HepG2 (cell line): ENCODE measurements around the gene P4HB. TPM values are rescaled to one million over a fixed set of nuclear protein-coding genes. Genes with fewer than 3 reads are reported as not detected.
A peak's percentile ranks its signal among the peaks of the same experiment; 100 is the strongest.

Experiments
- ATF4 ChIP-seq, 2 experiments: fragments of 450-650 bp in 1 of 2; sonication (generic) in 1 of 2; formaldehyde crosslinking; IDR thresholded peaks; 2 replicates each; pipeline versions ENCODE4 v1.5.0 to v1.8.0; 2020 to 2022; ENCODE audit warnings: mild to moderate bottlenecking in 1 of 2, missing genetic modification reagents in 1 of 2
- CEBPG ChIP-seq: IDR thresholded peaks from 2 replicates; pipeline ENCODE4 v1.6.1; 2016
- CREB1 ChIP-seq, 2 experiments: fragments of 450-650 bp in 1 of 2; IDR thresholded peaks; 2 replicates each; pipeline ENCODE4 v1.6.1; 2016 to 2017; ENCODE audit warnings: control low read depth in 1 of 2, mild to moderate bottlenecking in 1 of 2, missing compliant biosample characterization in 1 of 2, missing genetic modification characterization in 1 of 2
- FOSL2 ChIP-seq: sonication (generic); formaldehyde crosslinking; IDR thresholded peaks from 2 replicates; pipeline ENCODE4 v1.4.0; 2020; ENCODE audit warnings: missing genetic modification reagents
- GRHL1 ChIP-seq: sonication (generic); formaldehyde crosslinking; conservative IDR thresholded peaks from 2 replicates; pipeline ENCODE4 v1.8.0; 2022; ENCODE audit warnings: missing genetic modification reagents
- HNRNPH1 ChIP-seq: fragments of 200-400 bp; formaldehyde crosslinking; optimal IDR thresholded peaks from 2 replicates; pipeline ENCODE3; 2017; ENCODE audit warnings: mild to moderate bottlenecking, low read depth, low read length
- KDM2A ChIP-seq: sonication (generic); formaldehyde crosslinking; IDR thresholded peaks from 2 replicates; pipeline ENCODE4 v1.4.0; 2020; ENCODE audit warnings: low read depth, missing genetic modification reagents, borderline replicate concordance
- MATR3 ChIP-seq: sonication (generic); formaldehyde crosslinking; IDR thresholded peaks from 2 replicates; pipeline ENCODE4 v1.4.0; 2020; ENCODE audit warnings: missing genetic modification reagents
- NCOR1 ChIP-seq: fragments of 200-600 bp; sonication (generic); IDR thresholded peaks from 2 replicates; pipeline ENCODE4 v1.7.0; 2017; ENCODE audit warnings: antibody characterized with exemption, low read length, borderline replicate concordance
- PRDM15 ChIP-seq: sonication (generic); formaldehyde crosslinking; IDR thresholded peaks from 2 replicates; pipeline ENCODE4 v1.4.0; 2020; ENCODE audit warnings: missing genetic modification reagents
- SMC3 ChIP-seq: IDR thresholded peaks from 2 replicates; pipeline ENCODE4 v1.6.1; 2011; ENCODE audit warnings: low read length, improper control_type of control experiment
- SP1 ChIP-seq, 2 experiments: fragments of 450-650 bp in 1 of 2; sonication (generic) in 1 of 2; formaldehyde crosslinking in 1 of 2; IDR thresholded peaks; 2 replicates each; pipeline versions ENCODE4 v1.4.0 to v1.6.1; 2016 to 2020; ENCODE audit warnings: missing genetic modification reagents in 1 of 2
- TCF7 ChIP-seq: sonication (generic); IDR thresholded peaks from 2 replicates; pipeline ENCODE4 v1.6.1; 2016; ENCODE audit warnings: antibody characterized with exemption, low read depth
- ZNF18 ChIP-seq: sonication (generic); formaldehyde crosslinking; IDR thresholded peaks from 2 replicates; pipeline ENCODE4 v1.8.0; 2022; ENCODE audit warnings: mild to moderate bottlenecking, missing genetic modification reagents; ENCODE audit not compliant: insufficient replicate concordance
- ZNF530 ChIP-seq: sonication (generic); formaldehyde crosslinking; IDR thresholded peaks from 2 replicates; pipeline ENCODE4 v1.5.0; 2020; ENCODE audit warnings: low read depth, mild to moderate bottlenecking, missing genetic modification reagents
- ZNF766 ChIP-seq: sonication (generic); formaldehyde crosslinking; IDR thresholded peaks from 2 replicates; pipeline ENCODE4 v1.5.0; 2020; ENCODE audit warnings: missing genetic modification reagents, borderline replicate concordance
- ZNF775 ChIP-seq: sonication (generic); formaldehyde crosslinking; IDR thresholded peaks from 2 replicates; pipeline ENCODE4 v1.4.0; 2020; ENCODE audit warnings: missing genetic modification reagents, mild to moderate bottlenecking, moderate library complexity, borderline replicate concordance
- ZUFSP ChIP-seq: sonication (generic); formaldehyde crosslinking; IDR thresholded peaks from 2 replicates; pipeline ENCODE4 v1.9.0; 2021; ENCODE audit warnings: missing genetic modification reagents, mild to moderate bottlenecking, borderline replicate concordance
- polyA plus RNA-seq, 8 experiments: library from polyadenylated mRNA; depleted of rRNA in 3 of 8; stranded (reverse) in 7 of 8; unstranded in 1 of 8; fragments of >200 nt; fragmentation: Illumina TruSeq in 4 of 8; extraction: Trizol in 4 of 8; gene quantifications; 2 replicates each; pipeline versions ENCODE4 v1.2.1 to v1.2.3, GENCODE V29; 2011 to 2016; ENCODE audit warnings: low read depth in 4 of 8, missing spikeins in 1 of 8, mixed read lengths in 1 of 8; ENCODE audit not compliant: insufficient read depth in 1 of 8
- total RNA-seq, 5 experiments: library from RNA; depleted of rRNA; stranded (reverse); fragments of >200 nt; fragmentation: Illumina TruSeq; extraction: Trizol; gene quantifications; 2 replicates each; pipeline ENCODE4 v1.2.3, GENCODE V29; 2016; ENCODE audit warnings: low read depth in 1 of 5

Gene P4HB
- total and polyA plus RNA-seq, 2 of the 13 experiments (the other 11 are each of a cell fraction or from before 2014, with no cell fraction given): 185 to 782 TPM

GRCh38 chr17:81870131-81870980, 10.0 kb upstream of the P4HB start (continued):
- no peak for TF ChIP-seq ATF4 (CRISPR knock-in tag; IDR thresholded peaks at IDR 0.05)
- TF ChIP-seq ZNF766 (CRISPR knock-in tag): 0 out of 2 replicates have a peak, but pooled peaks have one; percentile 55
- no peak for TF ChIP-seq TCF7
- no peak for TF ChIP-seq HNRNPH1
- no peak for TF ChIP-seq GRHL1 (CRISPR knock-in tag)
- no peak for TF ChIP-seq SP1 (IDR thresholded peaks at IDR 0.05)
- no peak for TF ChIP-seq SP1 (CRISPR knock-in tag; IDR thresholded peaks at IDR 0.05)
- no peak for TF ChIP-seq ZNF18 (CRISPR knock-in tag)
- no peak for TF ChIP-seq ZNF530 (CRISPR knock-in tag)
- TF ChIP-seq MATR3: no peak
- no peak for TF ChIP-seq PRDM15 (CRISPR knock-in tag)
- no peak for TF ChIP-seq ZNF775
- TF ChIP-seq CREB1 (IDR thresholded peaks at IDR 0.05): no peak
- TF ChIP-seq CREB1 (CRISPR knock-in tag; IDR thresholded peaks at IDR 0.05): no peak
- TF ChIP-seq KDM2A: peak; percentile 76
- no peak for TF ChIP-seq NCOR1
- TF ChIP-seq SMC3: no peak
- TF ChIP-seq FOSL2 (CRISPR knock-in tag): peak; percentile 4; the same call in 1 of the 2 replicates
- no peak for TF ChIP-seq ZUFSP (CRISPR knock-in tag)
- TF ChIP-seq CEBPG (CRISPR knock-in tag): no peak
